Renal pelvis (tissue), 12 donors: ENCODE measurements around the gene MREG. TPM values are rescaled to one million over a fixed set of nuclear protein-coding genes. Genes with fewer than 3 reads are reported as not detected.
A peak's percentile ranks its signal among the peaks of the same experiment; 100 is the strongest.

Experiments
- DNase-seq: peaks from one replicate; pipeline ENCODE4 v3.0.0-alpha.2; 2013
- long read RNA-seq, 16 experiments: transcript quantifications; one replicate each; lab custom pipeline, GENCODE V29; 2026
- polyA plus RNA-seq, 3 donors: library from polyadenylated mRNA; unstranded; fragments of 120-200 nt; gene quantifications; one replicate each; pipeline ENCODE4 v1.2.1, GENCODE V29; 2013; ENCODE audit not compliant: insufficient read length in 3 of 3

Gene MREG, protein sequence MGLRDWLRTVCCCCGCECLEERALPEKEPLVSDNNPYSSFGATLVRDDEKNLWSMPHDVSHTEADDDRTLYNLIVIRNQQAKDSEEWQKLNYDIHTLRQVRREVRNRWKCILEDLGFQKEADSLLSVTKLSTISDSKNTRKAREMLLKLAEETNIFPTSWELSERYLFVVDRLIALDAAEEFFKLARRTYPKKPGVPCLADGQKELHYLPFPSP
- 10 to 100 TPM; 18.3 to 20.0 (median 19.9) TPM for polyA plus RNA-seq
- long read RNA-seq, donor 1, partial matches to known transcripts, result 13 of 16 reads
- long read RNA-seq, donor 1, other reads (novel, unspliced or antisense), result 0 of 16 reads
- long read RNA-seq, donor 2, partial matches to known transcripts, result 0 of 3 reads
- long read RNA-seq, donor 2, other reads (novel, unspliced or antisense), result 0 of 3 reads
- long read RNA-seq, donor 3, transcript MREG-201 (5 exons, 1,314 nt), result major isoform, 5 of 30 reads
- long read RNA-seq, donor 3, partial matches to known transcripts, result 25 of 30 reads
- long read RNA-seq, donor 3, other reads (novel, unspliced or antisense), result 0 of 30 reads
- long read RNA-seq, donor 4, partial matches to known transcripts, result 0 of 1 reads
- long read RNA-seq, donor 4, other reads (novel, unspliced or antisense), result 0 of 1 reads
- long read RNA-seq, donor 5, partial matches to known transcripts, result 0 of 1 reads
- long read RNA-seq, donor 5, other reads (novel, unspliced or antisense), result 0 of 1 reads
- long read RNA-seq, donor 6, transcript MREG-201 (5 exons, 1,314 nt), result major isoform, 5 of 5 reads
- long read RNA-seq, donor 6, partial matches to known transcripts, result 0 of 5 reads
- long read RNA-seq, donor 6, other reads (novel, unspliced or antisense), result 0 of 5 reads
- long read RNA-seq, donor 7, transcript MREG-201 (5 exons, 1,314 nt), result major isoform, 7 of 7 reads
- long read RNA-seq, donor 7, partial matches to known transcripts, result 0 of 7 reads
- long read RNA-seq, donor 7, other reads (novel, unspliced or antisense), result 0 of 7 reads
- long read RNA-seq, donor 8, result 0 reads
- long read RNA-seq, donor 9, partial matches to known transcripts, result 21 of 24 reads
- long read RNA-seq, donor 9, other reads (novel, unspliced or antisense), result 0 of 24 reads
- long read RNA-seq, donor 10, transcript MREG-201 (5 exons, 1,314 nt), result major isoform, 5 of 27 reads
- long read RNA-seq, donor 10, partial matches to known transcripts, result 22 of 27 reads
- long read RNA-seq, donor 10, other reads (novel, unspliced or antisense), result 0 of 27 reads
- long read RNA-seq, donor 11, partial matches to known transcripts, result 0 of 1 reads
- long read RNA-seq, donor 11, other reads (novel, unspliced or antisense), result 0 of 1 reads
- long read RNA-seq, donor 12, partial matches to known transcripts, result 0 of 3 reads
- long read RNA-seq, donor 12, other reads (novel, unspliced or antisense), result 0 of 3 reads
- long read RNA-seq, donor 13, partial matches to known transcripts, result 18 of 20 reads
- long read RNA-seq, donor 13, other reads (novel, unspliced or antisense), result 0 of 20 reads
- long read RNA-seq, donor 14, result 0 reads
- long read RNA-seq, donor 15, partial matches to known transcripts, result 0 of 2 reads
- long read RNA-seq, donor 15, other reads (novel, unspliced or antisense), result 0 of 2 reads
- long read RNA-seq, donor 16, partial matches to known transcripts, result 0 of 1 reads
- long read RNA-seq, donor 16, other reads (novel, unspliced or antisense), result 0 of 1 reads

DNA sequence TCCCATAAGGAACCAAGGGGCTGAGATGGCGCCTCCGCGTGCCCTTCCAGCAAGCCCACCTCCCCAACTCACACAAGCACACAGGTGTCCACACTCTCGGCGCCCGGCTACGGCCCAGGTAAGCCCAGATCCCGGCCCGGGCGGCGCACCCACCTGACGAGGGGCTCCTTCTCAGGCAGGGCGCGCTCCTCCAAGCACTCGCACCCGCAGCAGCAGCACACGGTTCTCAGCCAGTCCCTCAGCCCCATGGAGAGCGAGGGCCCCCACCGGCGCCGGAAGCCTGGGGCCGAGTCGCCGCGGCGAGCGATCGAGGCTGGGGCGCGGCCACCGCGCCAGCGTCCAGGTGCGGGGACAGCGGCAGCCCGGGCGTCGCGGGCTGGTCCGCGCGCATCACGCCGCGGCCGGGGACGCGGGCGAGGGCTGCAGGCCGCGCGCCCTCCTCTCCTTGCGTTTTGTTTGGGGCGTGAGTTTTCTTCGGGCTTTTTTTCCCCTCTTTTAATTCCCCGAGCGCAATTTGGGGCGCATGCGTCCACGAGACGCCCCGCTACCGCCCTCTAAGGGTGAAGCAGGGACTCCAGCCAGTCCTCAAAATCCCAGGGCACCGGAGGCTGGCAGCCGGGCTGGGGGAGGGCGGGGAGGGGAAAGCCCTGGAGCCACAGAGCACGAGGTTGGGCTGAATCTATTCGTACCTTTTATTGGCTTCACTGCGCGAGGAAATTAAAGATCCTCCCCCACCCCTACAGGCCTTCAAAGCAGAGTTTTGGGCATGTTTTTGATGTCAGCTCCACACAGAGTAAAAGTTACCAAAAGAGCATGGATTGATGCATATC lies at the start of gene MREG:
Gene MREG, minus strand, starts transcription at position 472 of the 830 bp plus-strand sequence. Its CDS starts 224 bp downstream, at position 248.
- peak; percentile 86 for DNase-seq

DNA sequence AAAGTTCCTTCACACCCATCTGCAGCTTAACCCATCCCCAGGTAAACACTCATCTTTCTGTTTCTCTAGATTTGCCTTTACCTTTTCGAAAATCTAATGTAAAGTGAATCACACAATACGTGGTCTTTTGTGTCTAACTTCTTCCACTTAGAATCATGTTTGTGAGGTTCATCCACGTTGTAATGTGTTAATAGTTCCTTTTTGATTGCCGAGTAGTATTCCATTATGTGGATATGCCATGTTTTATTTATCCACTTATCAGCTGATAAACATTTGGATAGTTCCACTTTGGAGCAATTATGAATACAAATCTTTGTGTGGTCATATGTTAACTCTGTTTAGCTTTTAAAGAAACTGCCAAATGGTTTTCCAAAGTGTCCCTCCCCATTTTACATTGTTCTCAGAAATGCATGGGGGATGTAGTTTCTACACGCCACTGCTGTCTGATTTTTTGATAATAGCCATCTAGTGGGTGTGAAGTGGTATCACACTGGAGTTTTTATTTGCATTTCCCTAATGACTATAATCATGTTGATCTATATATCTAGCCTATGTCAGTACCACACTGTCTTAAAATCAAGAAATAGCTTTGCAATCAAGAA lies 46.0 kb upstream of the MREG start:
- no peak for DNase-seq

DNA sequence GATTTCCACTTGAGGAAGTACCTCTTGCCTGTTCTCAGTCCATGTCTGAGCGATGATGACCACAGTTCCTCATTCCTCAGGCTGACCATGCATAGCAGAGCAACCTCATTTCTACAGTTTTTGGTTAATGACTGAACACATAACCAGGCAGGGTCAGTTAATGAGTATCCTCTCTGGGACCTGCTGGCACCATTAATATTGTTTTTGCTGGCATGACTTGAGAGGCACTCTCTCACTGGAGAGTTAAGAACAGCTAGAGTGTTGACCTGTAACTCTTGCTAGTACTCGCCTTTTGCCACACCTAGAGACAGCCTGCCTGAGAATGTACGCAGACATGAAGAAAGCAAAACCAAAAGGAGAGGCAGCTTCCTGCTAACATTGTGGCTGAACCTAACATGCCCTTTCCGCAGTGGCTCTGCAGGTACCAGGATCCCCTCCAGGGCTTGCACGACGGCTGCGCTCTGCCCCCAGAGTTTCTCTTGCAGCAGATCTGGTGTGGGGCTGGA lies 44.4 kb upstream of the MREG start:
- peak; percentile 79 for DNase-seq

DNA sequence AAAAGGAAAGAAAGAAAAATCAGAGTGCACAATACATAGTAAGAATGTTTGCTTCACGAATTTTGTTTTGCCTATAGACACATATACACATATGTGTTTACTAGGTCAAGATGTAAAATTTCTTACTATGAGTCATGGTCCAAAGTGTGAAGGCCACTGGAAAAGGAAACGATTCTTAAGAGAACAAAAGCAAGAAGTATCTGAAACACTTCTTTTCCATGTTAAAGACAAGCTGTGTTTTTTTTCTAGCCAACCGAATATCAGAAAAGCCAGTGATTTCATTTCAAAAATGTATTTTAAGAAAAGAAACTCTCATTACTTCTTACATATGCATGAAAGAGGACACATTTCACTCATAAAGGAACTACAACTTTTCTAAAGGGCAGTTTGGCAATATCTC lies 43.4 kb upstream of the MREG start:
- no peak for DNase-seq

DNA sequence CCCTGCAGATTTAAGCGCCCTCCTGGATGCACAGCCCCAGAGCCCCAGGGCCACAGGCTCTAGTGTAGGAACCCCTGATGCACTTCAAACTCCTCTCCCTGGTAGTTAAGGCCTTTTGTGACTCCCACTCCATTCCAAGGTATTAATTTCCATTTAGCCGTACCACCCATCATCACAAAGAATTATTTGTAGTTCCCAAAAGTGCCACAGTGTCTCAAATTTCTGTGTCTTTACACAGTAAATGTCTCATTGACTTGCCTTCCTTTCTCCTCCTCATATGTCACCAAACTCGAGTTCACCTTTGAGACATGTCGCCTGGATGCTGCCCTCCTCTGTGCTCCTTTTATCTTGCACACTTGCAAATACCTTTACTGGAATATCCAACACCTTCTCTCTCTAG lies 42.3 kb upstream of the MREG start:
- DNase-seq, result peak; percentile 70

DNA sequence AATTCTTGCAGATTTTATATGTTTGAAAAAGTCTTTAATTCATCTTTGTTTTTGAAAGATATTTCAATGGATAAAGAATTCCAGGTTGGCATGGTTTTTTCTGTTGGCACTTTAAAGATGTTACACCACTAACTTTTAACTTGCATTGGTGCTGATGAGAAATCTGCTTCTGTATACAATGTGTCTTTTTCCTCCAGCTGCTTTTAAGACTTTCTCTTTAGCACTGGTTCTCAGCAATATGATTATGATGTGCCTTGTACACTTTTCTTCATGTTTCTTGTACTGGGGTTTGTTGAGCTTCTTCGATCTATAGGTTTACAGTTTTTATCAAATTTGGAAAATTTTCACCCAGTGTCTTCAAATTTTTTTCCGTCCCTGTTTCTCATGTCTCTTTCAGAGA lies 39.1 kb upstream of the MREG start:
- DNase-seq, result no peak

DNA sequence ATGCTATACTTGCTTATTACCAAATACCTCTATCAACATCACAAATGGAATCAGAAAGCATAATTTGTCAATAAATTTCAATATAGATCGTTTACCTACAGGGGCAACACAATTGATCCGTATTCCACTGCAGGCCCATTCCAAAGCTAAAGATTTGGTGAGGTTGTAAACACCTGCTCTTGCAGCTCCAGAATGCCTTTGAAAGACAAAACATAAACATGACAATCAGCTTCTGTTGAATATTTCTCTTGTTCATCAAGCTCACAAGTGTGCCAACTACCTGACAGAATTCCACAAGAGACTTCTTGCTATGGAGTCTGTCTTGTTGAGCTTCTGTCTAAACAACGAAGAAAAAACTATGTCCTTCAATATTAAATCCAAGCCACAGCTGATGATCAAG lies 38.0 kb upstream of the MREG start:
- DNase-seq, result no peak

DNA sequence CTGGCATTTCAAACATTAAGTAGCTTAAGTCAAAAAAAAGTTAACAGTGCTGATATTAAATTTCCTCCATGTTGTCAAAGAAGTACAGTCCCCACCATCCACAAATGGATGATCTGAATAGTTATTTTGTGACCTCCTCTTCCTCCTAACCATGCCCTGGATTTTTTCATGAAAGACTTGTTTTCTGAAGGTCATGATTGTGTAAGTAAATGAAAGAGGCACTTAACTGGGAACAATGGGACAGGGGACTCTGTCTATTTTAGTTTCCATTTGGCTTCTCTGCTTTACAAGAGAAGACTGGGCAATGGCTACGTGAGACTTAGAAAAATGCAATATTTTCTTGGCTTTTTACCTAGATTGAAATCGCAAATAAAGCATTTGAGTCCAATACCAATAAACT lies 36.1 kb upstream of the MREG start:
- DNase-seq, result no peak

DNA sequence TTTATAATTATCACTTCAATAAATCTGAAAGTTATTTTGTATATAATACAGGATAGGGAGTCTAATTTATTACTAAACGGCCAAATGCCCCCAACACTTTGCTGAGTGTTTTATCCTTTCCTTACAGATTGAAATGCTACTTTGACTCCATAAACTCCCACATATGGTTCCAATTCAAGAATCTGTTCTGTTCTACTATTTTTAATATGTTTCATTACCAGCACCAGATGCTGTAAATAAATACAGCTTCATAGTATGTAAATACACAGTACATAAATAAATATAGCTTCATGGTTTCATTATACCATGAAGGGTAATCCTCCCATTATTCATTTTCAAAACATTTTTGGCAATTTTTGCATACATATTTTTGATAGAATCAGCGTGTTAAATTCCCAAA lies 34.0 kb upstream of the MREG start:
- DNase-seq, result peak; percentile 35

DNA sequence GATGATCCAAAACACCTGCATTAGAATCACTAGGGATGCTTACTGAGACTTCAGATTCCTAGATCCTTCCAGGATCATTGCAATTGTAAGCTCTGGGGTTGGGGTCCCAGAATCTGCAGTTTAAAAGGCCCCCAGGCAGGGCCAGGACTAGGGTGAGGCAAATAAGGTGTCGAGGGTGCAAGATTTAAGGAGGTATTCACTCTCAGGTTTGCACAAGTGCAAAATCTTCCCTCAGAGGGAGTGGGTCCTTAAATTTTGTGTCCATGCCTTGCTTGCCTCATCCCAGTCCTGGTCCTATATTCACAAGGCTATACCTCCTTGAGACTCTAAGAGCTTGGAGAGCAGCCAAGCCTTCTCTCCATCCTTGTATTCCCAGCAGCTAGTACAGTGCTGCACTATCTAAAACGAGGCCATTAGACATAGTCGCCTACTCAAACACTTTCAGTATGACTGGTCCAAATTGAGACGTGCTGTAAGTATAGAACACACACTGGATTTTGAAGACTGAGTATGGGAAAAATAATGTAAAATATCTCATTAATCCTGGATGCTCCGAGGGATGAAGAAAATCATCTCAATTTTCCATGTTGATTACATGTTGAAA lies 31.6 kb upstream of the MREG start:
- no peak for DNase-seq

DNA sequence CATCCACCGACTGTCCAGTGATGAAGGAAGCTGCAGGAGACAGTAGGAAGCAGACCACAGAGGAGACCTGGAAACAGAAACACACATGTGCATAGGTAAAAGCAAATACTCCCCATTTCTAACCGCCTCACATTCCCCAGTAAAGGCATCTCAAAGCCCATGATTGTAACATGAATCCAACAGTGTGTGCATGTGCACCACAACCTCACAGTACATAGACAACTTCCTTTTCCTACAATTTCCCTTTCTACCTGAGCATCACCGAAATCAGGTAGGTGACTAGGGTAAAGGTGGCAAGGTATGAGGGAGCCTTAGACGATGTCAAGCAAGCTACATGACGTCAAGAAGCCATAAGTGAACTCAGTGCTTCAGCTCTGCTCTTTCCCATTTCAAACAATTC lies 30.6 kb upstream of the MREG start:
- DNase-seq, result no peak

DNA sequence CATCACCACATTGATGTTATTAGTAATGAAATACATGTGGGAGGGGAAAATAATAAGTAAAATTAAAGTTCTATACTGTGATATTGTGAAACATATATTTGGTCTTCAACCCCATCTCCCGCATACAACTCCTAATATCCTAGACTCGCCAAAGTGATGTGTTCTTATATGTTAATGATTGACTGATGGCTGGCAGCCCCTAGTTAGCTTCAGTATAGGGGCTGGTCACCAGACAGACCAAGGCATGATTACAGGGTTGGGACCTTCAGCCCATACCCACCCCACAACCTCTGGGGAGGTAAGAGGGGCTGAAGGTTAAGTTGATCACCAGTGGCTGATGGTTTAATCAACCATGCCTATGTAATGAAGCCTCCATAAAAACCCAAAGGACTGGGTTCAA lies 28.1 kb upstream of the MREG start:
- no peak for DNase-seq

DNA sequence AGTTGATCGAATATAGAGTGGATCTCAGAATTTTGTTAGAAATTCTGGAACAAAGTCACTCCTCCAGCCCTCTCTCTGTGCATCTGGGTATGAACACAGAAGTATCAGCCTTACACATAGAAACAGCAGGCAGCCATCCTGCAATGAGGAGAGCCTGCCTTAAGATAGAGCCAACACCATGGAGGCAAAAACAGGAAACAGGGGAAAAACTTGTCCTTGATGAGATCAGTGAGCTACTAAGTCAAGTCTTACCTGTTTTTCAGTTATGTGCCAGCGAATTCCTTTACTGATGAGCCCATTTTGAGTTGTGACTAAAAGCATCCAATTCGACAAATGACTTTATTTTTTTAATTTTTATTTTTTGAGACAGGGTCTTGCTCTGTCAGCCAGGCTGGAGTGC lies 26.6 kb upstream of the MREG start:
- DNase-seq, result no peak

DNA sequence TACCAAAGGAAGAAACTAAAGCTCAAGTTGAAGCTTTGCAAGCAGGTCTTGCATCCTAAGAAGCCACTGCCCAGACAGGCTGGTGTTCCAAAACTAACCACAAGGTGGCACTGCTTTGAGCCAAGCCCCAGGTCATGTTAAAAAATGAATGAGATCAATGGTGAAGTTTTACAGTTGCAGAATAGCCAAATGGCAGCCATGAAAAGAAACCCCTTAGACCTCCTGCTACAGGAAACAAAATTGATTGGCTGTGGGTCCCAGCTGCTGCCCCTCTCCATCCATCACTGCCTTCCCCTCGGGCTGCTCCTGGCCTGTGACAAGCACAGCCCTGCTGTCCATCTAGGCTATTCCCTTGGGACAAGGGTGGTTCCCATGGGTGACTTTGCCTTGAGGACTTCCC lies 20.7 kb upstream of the MREG start:
- DNase-seq, result peak; percentile 67

DNA sequence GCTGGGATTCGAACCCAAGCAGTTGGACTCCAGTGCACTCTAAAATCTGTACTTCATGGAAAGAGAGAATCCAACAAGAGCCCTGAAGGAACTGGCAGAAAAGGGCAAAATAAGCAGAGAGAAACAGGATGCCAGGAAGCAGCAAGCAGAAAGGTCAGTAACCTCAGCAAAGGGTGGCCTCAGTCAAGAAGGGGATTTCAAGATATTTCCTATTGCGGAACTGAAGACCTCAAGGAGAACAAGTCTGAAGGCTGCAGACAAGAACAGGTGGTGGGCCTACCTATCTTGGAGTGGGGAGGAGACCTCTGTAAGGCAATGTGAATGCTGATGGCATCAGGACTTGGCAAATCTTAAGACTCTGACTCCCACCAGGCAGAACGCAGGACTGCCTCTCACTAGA lies 20.1 kb upstream of the MREG start:
- DNase-seq, result no peak

DNA sequence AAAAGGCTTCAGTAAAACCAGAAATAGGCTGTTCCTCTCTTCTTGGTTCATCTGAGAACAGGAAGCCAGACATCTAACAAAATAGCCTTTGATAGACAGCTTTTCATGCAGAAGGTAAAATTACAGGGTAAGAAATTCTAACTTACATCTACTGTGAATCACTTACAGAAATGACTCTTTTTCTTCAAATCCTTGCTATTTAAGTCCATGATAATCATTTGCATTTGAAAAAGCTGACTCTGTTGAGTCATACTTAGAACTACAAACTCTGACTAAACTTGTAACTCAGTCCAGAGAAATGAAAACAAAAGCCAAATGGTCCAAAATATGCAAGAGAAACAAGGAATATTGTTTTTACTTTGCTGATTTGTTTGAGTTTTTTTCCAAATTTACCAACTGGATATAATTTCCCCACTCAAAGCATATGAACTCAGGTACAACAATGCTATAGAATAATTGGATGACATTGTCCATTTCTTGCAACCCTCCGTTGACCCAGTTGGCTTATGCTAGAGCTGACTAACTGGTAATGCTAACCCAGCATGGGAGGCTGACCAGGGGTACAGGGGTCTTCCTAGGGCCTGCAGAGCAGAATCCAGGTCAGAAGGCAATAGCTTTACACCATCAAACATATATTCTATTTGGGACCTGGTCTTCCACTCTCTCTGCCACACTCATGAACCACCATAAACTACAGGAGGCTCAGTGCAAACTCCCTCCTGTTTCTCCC lies 18.8 kb upstream of the MREG start:
- DNase-seq, result no peak

DNA sequence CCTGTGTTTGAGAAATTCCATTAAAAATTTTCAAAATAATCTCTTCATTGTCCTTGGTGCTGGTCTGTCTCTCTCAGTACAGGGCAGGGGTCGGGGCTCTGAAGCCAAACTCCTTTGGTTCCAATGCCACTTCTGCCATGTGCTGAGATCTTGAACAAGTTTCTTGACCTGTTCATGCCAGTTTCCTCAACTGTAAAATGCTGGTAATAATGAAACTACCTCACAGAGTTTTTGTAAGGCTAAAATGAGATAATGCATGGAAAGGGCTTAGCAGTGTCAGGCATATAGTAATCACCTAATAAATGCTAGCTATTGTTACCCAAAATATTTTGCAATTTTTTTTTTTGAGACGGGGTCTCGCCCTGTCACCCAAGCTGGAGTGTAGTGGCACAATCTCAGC lies 16.9 kb upstream of the MREG start:
- no peak for DNase-seq

DNA sequence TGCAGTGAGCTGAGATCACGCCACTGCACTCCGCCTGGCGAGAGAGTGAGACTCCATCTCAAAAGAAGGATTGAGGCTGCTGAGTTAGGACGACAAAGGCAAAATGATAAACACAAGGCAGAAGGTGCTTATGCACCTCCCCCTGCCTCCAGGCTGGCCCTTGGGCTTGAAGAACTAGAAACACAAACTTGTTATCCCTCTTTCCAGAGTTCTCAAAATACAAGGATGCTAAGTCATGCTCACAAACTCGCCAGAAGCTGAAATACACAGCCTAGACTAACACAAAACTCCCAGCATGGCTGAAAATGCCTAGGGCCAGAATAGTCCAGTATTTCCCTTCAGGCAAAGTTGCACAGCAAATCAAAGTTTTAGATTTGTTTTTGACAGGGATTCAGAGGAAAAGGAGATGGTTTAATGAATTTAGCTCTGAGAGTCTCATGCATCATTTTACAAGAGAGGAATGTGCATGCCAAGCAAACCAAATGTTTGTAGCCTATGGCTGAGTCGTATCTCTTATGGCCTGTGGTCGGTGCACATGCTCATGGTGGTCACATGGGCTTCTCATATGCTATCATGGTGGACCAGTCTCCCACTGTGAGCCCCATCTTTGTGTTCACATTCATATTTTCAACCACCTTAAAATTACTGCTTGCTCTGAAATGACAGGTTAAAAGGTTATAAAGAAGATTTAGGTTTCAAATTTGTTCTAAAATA lies 16.2 kb upstream of the MREG start:
- no peak for DNase-seq
